GM12878 (cell line): Measurements from ENCODE around the gene OPCML.

Experiments used
- ATF7 ChIP-seq: fragments of 450-650 bp; IDR thresholded peaks from 2 replicates; pipeline ENCODE4 v1.6.1; 2016; ENCODE audit warnings: low read depth, mild to moderate bottlenecking
- CTCF ChIP-seq, 3 experiments: IDR thresholded peaks in 2 of 3; conservative IDR thresholded peaks in 1 of 3; 2 replicates each; pipeline ENCODE4 v1.5.1; 2011; ENCODE audit warnings: low read depth in 3 of 3, low read length in 3 of 3, mild to moderate bottlenecking in 3 of 3, control low read depth in 2 of 3, moderate library complexity in 2 of 3, inconsistent platforms in 1 of 3, mixed read lengths in 1 of 3; ENCODE audit not compliant: control insufficient read depth in 2 of 3, insufficient read depth in 1 of 3; ENCODE audit errors: extremely low read depth in 1 of 3
- EP300 ChIP-seq, 2 experiments: fragments of 150-350 bp in 1 of 2; IDR thresholded peaks; 2 replicates each; pipeline ENCODE4 v1.6.1; 2011 to 2012; ENCODE audit warnings: low read depth in 2 of 2, low read length in 2 of 2, borderline replicate concordance in 1 of 2, improper control_type of control experiment in 1 of 2, inconsistent platforms in 1 of 2; ENCODE audit not compliant: control insufficient read depth in 1 of 2
- ESRRA ChIP-seq: IDR thresholded peaks from 2 replicates; pipeline ENCODE4 v1.6.1; 2012; ENCODE audit warnings: mild to moderate bottlenecking, low read length, improper control_type of control experiment
- EZH2 ChIP-seq: IDR thresholded peaks from 2 replicates; pipeline ENCODE4 v1.6.1; 2012; ENCODE audit warnings: low read depth, mild to moderate bottlenecking, control low read depth, inconsistent platforms, low read length, borderline replicate concordance; ENCODE audit not compliant: control insufficient read depth
- HDGF ChIP-seq: fragments of 450-650 bp; IDR thresholded peaks from 2 replicates; pipeline ENCODE4 v1.6.1; 2016; ENCODE audit warnings: antibody characterized with exemption
- POLR2A ChIP-seq: IDR thresholded peaks from 2 replicates; pipeline ENCODE4 v1.6.1; 2011; ENCODE audit warnings: low read depth, mild to moderate bottlenecking, low read length
- TARDBP ChIP-seq: IDR thresholded peaks from 2 replicates; pipeline ENCODE4 v1.6.1; 2016; ENCODE audit warnings: borderline replicate concordance
- TCF7 ChIP-seq: IDR thresholded peaks from 2 replicates; pipeline ENCODE4 v1.6.1; 2014; ENCODE audit warnings: antibody characterized with exemption, borderline replicate concordance
- TF ChIP-seq, protein P1 (sequence below): IDR thresholded peaks from 2 replicates; pipeline ENCODE4 v1.6.1; 2012; ENCODE audit warnings: mild to moderate bottlenecking, low read depth, low read length

GRCh38 chr11:132531921-132532320 is 1000.4 kb downstream of the OPCML start:
- no peak for TF ChIP-seq CTCF (IDR thresholded peaks at IDR 0.05 in 2 of 3, conservative IDR thresholded peaks at IDR 0.05 in 1 of 3; ENCODE audit: control insufficient read depth in 2 of 3, extremely low read depth in 1 of 3, insufficient read depth in 1 of 3, low read depth in 3 of 3, low read length in 3 of 3)
- no peak for TF ChIP-seq EZH2
- TF ChIP-seq ATF7 = no peak
- no peak for TF ChIP-seq HDGF
- TF ChIP-seq ESRRA = no peak
- TF ChIP-seq TCF7 = no peak
- no peak for TF ChIP-seq EP300 (IDR thresholded peaks at IDR 0.05; ENCODE audit: borderline replicate concordance in 1 of 2, control insufficient read depth in 1 of 2, low read depth in 2 of 2, low read length in 2 of 2)
- TF ChIP-seq TARDBP = no peak
- TF ChIP-seq POLR2A = no peak
- TF ChIP-seq, protein P1, sequence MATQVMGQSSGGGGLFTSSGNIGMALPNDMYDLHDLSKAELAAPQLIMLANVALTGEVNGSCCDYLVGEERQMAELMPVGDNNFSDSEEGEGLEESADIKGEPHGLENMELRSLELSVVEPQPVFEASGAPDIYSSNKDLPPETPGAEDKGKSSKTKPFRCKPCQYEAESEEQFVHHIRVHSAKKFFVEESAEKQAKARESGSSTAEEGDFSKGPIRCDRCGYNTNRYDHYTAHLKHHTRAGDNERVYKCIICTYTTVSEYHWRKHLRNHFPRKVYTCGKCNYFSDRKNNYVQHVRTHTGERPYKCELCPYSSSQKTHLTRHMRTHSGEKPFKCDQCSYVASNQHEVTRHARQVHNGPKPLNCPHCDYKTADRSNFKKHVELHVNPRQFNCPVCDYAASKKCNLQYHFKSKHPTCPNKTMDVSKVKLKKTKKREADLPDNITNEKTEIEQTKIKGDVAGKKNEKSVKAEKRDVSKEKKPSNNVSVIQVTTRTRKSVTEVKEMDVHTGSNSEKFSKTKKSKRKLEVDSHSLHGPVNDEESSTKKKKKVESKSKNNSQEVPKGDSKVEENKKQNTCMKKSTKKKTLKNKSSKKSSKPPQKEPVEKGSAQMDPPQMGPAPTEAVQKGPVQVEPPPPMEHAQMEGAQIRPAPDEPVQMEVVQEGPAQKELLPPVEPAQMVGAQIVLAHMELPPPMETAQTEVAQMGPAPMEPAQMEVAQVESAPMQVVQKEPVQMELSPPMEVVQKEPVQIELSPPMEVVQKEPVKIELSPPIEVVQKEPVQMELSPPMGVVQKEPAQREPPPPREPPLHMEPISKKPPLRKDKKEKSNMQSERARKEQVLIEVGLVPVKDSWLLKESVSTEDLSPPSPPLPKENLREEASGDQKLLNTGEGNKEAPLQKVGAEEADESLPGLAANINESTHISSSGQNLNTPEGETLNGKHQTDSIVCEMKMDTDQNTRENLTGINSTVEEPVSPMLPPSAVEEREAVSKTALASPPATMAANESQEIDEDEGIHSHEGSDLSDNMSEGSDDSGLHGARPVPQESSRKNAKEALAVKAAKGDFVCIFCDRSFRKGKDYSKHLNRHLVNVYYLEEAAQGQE = no peak
